KMS-11 (cell line): ENCODE results near the gene HOXB6.

Experiments
- H2AFZ ChIP-seq: fragments of 200-600 bp; sonication (generic); 2 replicates; pipeline ENCODE4 v1.6.1; 2016; ENCODE audit warnings: antibody characterized with exemption, mixed run types, low read depth
- H3K27ac ChIP-seq: fragments of 200-600 bp; sonication (generic); 2 replicates; pipeline ENCODE4 v1.6.1; 2016; ENCODE audit warnings: mild to moderate bottlenecking, mixed run types
- H3K27me3 ChIP-seq: fragments of 200-600 bp; sonication (generic); 2 replicates; pipeline ENCODE4 v1.6.1; 2017; ENCODE audit warnings: mild to moderate bottlenecking, low read depth, mixed run types, moderate library complexity; ENCODE audit not compliant: insufficient read depth
- H3K36me3 ChIP-seq: fragments of 200-600 bp; sonication (generic); 2 replicates; pipeline ENCODE4 v1.6.1; 2017; ENCODE audit warnings: mild to moderate bottlenecking, mixed run types; ENCODE audit not compliant: insufficient read depth
- H3K4me1 ChIP-seq: fragments of 200-600 bp; sonication (generic); 2 replicates; pipeline ENCODE4 v1.6.1; 2016; ENCODE audit warnings: mild to moderate bottlenecking, low read depth, mixed run types; ENCODE audit not compliant: poor library complexity, severe bottlenecking
- H3K4me2 ChIP-seq: fragments of 200-600 bp; sonication (generic); 2 replicates; pipeline ENCODE4 v1.7.0; 2016; ENCODE audit warnings: mild to moderate bottlenecking, mixed run types
- H3K4me3 ChIP-seq: fragments of 200-600 bp; sonication (generic); IDR thresholded peaks from 2 replicates; pipeline ENCODE4 v1.6.1; 2017; ENCODE audit warnings: low read depth, low read length, mixed read lengths; ENCODE audit not compliant: insufficient read depth
- H3K79me2 ChIP-seq: fragments of 200-600 bp; sonication (generic); 2 replicates; pipeline ENCODE4 v1.6.1; 2016; ENCODE audit warnings: low read depth, mixed run types; ENCODE audit not compliant: insufficient read depth
- H3K9ac ChIP-seq: fragments of 200-600 bp; sonication (generic); 2 replicates; pipeline ENCODE4 v1.6.1; 2016; ENCODE audit warnings: mild to moderate bottlenecking, mixed run types
- H4K20me1 ChIP-seq: fragments of 200-600 bp; sonication (generic); 2 replicates; pipeline ENCODE4 v1.6.1; 2016; ENCODE audit warnings: mild to moderate bottlenecking, mixed run types; ENCODE audit not compliant: insufficient read depth
- TF ChIP-seq, protein P1 (sequence below): fragments of 200-600 bp; sonication (generic); conservative IDR thresholded peaks from 2 replicates; pipeline ENCODE4 v1.6.1; 2017; ENCODE audit warnings: low read depth, mild to moderate bottlenecking, antibody characterized with exemption, low read length, moderate library complexity, mixed read lengths

Gene HOXB6

GRCh38 chr17:48622857-48623256 lies 18.1 kb upstream of the HOXB6 start:
- Histone ChIP-seq H2AFZ (no peak overlapping the region), H3K9ac (no peak overlapping the region), H3K27ac (no peak overlapping the region), H3K79me2 (no peaks in the 10 kb centered on the region), H3K36me3 (no peaks in the 10 kb centered on the region), H3K4me1 (peaks cover 14% of the 10 kb centered on the region), H3K4me2 (no peak overlapping the region), H3K4me3 (no peak overlapping the region), H4K20me1 (no peaks in the 10 kb centered on the region), H3K27me3 (peaks cover 70% of the 10 kb centered on the region)
- TF ChIP-seq, protein P1, sequence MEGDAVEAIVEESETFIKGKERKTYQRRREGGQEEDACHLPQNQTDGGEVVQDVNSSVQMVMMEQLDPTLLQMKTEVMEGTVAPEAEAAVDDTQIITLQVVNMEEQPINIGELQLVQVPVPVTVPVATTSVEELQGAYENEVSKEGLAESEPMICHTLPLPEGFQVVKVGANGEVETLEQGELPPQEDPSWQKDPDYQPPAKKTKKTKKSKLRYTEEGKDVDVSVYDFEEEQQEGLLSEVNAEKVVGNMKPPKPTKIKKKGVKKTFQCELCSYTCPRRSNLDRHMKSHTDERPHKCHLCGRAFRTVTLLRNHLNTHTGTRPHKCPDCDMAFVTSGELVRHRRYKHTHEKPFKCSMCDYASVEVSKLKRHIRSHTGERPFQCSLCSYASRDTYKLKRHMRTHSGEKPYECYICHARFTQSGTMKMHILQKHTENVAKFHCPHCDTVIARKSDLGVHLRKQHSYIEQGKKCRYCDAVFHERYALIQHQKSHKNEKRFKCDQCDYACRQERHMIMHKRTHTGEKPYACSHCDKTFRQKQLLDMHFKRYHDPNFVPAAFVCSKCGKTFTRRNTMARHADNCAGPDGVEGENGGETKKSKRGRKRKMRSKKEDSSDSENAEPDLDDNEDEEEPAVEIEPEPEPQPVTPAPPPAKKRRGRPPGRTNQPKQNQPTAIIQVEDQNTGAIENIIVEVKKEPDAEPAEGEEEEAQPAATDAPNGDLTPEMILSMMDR = no peak

DNA sequence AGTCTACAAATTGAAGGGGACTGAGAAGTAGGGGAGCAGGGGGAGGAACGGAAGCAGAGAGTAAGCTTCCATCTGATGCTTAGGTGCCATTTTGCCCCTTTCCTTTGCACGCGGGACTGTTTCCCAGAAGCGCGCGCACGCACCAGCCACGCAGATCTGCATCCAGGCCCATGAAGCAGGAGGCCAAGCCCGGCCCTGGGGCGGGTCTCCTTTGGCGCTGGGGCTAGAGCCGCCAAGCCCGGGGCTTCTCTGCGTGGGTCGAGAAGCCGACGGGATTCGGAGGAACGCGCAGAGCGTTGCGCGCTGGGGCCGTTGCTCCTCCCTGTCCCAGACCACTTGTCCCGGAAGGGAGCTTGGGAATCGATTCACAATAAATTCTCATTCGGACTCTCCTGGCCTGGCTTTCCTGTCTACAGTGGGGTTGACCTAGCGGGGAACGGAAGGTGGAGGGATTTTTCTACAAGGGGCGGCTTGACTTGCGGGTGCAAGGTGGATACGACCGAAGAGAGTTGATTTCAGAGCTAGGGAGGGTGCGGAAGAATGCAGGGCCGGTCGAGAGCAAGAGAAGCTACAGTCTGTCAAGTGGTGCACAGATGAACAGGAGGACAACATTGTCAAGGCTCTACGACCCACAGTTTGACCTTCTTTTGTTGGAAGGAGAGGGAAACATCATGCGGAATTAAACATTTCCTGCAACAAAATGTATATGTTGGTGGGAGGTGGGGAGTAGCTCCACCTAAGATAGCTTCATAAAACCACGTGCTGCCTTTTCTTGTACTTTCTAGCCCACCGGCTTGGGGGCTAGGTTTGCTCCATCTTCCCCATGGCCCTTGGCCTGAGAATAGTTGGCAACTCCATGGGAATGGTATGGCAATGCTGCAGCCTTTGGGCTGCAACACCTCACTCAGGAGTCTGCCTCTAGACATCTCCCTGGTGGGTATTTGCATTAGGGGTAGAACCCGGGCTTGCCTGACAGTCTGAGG lies 16.9 kb upstream of the HOXB6 start:
- H2AFZ ChIP-seq = no peak overlapping the region
- H4K20me1 ChIP-seq = no peaks in the 10 kb centered on the region
- no peaks in the 10 kb centered on the region for H3K79me2 ChIP-seq
- H3K27me3 ChIP-seq = peaks cover 72% of the 10 kb centered on the region
- no peak overlapping the region for H3K9ac ChIP-seq
- TF ChIP-seq, protein P1 = no peak
- H3K4me2 ChIP-seq = no peak overlapping the region
- H3K4me1 ChIP-seq = peaks cover 15% of the 10 kb centered on the region
- H3K27ac ChIP-seq = no peak overlapping the region
- no peaks in the 10 kb centered on the region for H3K36me3 ChIP-seq
- no peak overlapping the region for H3K4me3 ChIP-seq

DNA sequence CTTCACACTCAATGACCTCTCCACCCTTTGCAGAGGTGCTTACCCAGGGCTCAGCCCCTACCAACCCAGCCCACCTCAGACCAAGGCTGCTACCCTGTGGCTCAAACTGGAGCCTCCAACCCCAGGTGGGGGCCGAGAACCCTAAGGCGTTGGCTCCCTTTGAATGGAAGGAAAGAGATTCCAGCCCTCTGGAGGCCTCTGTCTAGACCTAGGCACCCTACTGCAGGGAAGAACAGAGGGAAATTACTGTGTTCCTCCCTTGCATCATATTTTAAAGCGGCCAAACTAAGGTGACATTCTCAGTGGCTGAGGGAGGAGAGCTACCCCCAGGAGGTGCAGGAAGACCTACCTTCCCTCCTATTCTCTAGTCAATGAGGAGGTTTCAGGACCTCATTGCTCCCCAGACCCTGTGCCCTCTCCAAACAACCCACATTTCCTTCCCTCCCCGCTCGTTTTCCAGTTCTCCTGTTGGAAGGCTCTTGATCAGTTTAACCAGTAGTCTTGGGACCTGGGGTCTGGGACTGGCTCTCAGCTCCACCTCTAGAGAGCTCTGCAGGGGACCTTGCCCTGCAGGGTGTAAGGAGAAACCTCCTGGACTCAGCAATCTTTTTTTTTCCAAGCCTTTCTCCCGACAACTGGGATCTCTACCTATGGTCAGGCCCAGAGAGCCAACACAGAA lies 15.8 kb upstream of the HOXB6 start:
- Histone ChIP-seq H3K4me3 (no peak overlapping the region), H3K4me1 (peaks cover 15% of the 10 kb centered on the region)

DNA sequence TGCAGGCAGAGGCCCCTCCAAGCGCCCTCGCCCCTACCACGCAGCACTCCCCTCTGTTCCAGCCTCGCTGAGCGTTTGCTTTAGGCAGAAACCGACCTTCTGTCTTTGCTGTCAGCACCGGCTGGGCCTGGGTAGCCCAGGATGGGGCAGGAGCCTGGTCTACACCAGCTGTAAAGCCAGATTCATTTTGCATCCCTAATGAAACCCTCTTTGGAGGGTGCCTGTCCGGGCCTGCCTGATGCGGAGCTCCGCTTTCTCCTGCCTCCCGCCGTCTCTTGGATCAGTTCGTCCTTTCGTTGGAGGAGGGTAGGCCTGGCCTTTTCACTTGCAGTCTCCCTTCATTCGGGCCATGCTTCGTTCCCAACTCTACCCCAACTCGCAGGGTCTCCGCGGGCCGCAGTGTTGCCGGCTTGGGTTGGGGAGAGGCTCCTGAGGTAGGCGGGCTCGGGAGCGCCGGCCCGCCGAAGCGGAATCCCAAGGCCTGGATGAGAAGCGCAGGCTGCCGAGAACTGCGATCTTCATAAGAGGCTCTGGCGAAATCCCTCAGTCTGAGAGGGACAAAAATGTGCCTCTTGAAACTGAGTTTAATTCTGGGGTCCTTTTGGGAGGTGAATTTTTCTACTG lies 15.2 kb upstream of the HOXB6 start:
- no peaks in the 10 kb centered on the region for H3K36me3 ChIP-seq
- TF ChIP-seq, protein P1 = no peak
- peaks cover 15% of the 10 kb centered on the region for H3K4me1 ChIP-seq
- no peak overlapping the region for H2AFZ ChIP-seq
- H3K79me2 ChIP-seq = no peaks in the 10 kb centered on the region
- H4K20me1 ChIP-seq = no peaks in the 10 kb centered on the region
- H3K4me3 ChIP-seq = no peak overlapping the region
- no peak overlapping the region for H3K27ac ChIP-seq
- no peak overlapping the region for H3K4me2 ChIP-seq
- H3K9ac ChIP-seq = no peak overlapping the region
- peaks cover 82% of the 10 kb centered on the region for H3K27me3 ChIP-seq

More for the DNA sequence above, 15.8 kb upstream of the HOXB6 start:
- Histone ChIP-seq H3K27ac (no peak overlapping the region), H4K20me1 (no peaks in the 10 kb centered on the region), H3K79me2 (no peaks in the 10 kb centered on the region), H3K27me3 (peaks cover 83% of the 10 kb centered on the region), H3K9ac (no peak overlapping the region), H3K36me3 (no peaks in the 10 kb centered on the region), H3K4me2 (no peak overlapping the region), H2AFZ (no peak overlapping the region)
- TF ChIP-seq, protein P1 = no peak
